ENCODE data around the gene SLC24A3.

GRCh38 chr20:19723051-19723450 is 510.6 kb downstream of the SLC24A3 start:
- TF ChIP-seq CTCF (IDR thresholded peaks at IDR 0.05) (no peak), POLR2A (IDR thresholded peaks at IDR 0.05) (no peak)
